Brain microvascular endothelial cell (primary cell): ENCODE results near the gene MSANTD1.
"Not testable (repeated sequence)": the region's sequence is repeated elsewhere in the genome, so short reads cannot be mapped to it uniquely, and the experiment has no call there.

ENCODE experiments used
- DNase-seq: peaks from one replicate; pipeline ENCODE4 v3.0.0-alpha.2; 2020
- H3K27ac ChIP-seq: fragments of 250-450 bp; sonication (Bioruptor Pico); 2 replicates; pipeline ENCODE4 v1.5.1; 2020; ENCODE audit warnings: mild to moderate bottlenecking, moderate library complexity
- H3K27me3 ChIP-seq: fragments of 250-450 bp; sonication (Bioruptor Pico); replicated peaks from 2 replicates; pipeline ENCODE4 v1.5.1; 2020; ENCODE audit warnings: mild to moderate bottlenecking
- H3K36me3 ChIP-seq: fragments of 250-450 bp; sonication (Bioruptor Pico); replicated peaks from 2 replicates; pipeline ENCODE4 v1.5.1; 2020; ENCODE audit warnings: mild to moderate bottlenecking
- H3K4me3 ChIP-seq: 2 replicates; pipeline ENCODE4 v1.5.1; 2011; ENCODE audit warnings: low read depth, mild to moderate bottlenecking, control low read depth, low read length, moderate library complexity
- in situ Hi-C: cut with HindIII; loops from 2 replicates; pipeline ENCODE4 v1.10.0; 2017; ENCODE audit warnings: low sequenced_read_pairs, low pct_ligation_motif_present
- TF ChIP-seq, protein P1 (sequence below): IDR thresholded peaks from 2 replicates; pipeline ENCODE4 v1.5.1; 2011; ENCODE audit warnings: low read depth, mild to moderate bottlenecking, moderate library complexity, low read length, control low read depth, inconsistent platforms; ENCODE audit errors: missing control alignments

MSANTD1 gene

DNA sequence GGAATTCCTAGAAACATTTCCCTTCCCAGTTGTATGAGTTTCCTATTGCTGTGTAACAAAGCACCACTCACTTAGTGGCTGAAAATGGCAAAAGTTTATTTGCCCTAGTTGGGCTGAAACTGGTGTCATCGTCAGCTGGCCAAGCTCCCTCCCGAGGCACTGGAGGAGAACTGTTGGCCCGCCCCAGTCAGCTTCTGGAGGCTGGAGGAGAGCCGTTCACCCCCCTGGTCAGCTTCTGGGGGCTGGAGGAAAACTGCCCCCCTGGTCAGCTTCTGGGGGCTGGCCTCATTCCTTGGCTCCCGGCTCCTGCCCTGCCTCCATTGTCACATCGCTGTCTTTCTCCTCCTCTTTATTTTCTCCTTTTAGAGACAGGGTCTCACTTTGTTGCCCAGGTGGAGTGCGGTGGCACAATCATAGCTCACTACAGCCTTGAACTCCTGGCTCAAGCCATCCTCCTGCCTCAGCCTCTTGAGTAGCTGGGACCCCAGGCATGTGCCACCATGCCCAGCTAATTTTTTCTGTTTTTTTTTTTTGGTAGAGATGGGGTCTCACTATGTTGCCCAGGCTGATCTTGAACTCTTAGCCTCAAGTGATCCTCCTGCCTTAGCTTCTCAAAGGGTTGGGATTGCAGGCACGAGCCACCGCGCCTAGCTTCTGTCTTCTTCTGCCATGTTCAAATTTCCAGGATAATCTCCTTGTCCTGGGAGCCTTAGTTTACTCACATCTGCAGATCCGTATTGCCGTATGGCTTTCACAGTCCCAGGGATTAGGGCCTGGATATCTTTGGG lies 47.1 kb downstream of the MSANTD1 start:
- Histone ChIP-seq H3K4me3 (no peak overlapping the region), H3K27me3 (no peaks in the 10 kb centered on the region), H3K36me3 (no peaks in the 10 kb centered on the region), H3K27ac (no peak overlapping the region)
- TF ChIP-seq, protein P1, sequence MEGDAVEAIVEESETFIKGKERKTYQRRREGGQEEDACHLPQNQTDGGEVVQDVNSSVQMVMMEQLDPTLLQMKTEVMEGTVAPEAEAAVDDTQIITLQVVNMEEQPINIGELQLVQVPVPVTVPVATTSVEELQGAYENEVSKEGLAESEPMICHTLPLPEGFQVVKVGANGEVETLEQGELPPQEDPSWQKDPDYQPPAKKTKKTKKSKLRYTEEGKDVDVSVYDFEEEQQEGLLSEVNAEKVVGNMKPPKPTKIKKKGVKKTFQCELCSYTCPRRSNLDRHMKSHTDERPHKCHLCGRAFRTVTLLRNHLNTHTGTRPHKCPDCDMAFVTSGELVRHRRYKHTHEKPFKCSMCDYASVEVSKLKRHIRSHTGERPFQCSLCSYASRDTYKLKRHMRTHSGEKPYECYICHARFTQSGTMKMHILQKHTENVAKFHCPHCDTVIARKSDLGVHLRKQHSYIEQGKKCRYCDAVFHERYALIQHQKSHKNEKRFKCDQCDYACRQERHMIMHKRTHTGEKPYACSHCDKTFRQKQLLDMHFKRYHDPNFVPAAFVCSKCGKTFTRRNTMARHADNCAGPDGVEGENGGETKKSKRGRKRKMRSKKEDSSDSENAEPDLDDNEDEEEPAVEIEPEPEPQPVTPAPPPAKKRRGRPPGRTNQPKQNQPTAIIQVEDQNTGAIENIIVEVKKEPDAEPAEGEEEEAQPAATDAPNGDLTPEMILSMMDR: no peak
- in situ Hi-C loops: no loop called here
- no peak for DNase-seq

DNA sequence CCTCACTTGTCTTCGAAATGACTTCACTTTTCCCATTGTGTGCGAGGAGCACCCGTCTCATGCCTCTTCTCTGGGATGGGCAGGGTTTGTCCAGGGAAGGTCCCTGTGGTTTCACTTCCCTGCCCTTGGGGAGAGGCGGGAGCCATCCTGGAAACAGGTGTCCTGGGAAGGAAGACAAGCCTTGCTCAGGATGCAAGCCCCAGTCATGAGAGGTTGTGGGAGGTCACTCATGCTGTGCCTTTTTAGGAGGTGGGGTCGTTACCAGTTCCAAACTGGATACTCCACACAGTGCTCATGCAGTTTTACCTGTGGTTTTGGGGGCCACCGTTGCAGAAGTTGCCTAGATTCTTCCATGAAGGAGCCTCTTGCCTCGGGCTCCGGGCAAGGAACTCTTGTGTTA lies 47.7 kb downstream of the MSANTD1 start:
- TF ChIP-seq, protein P1: no peak
- H3K4me3 ChIP-seq: no peak overlapping the region
- in situ Hi-C loops: no loop called here
- no peak for DNase-seq
- H3K36me3 ChIP-seq: no peaks in the 10 kb centered on the region
- no peak overlapping the region for H3K27ac ChIP-seq
- no peaks in the 10 kb centered on the region for H3K27me3 ChIP-seq

DNA sequence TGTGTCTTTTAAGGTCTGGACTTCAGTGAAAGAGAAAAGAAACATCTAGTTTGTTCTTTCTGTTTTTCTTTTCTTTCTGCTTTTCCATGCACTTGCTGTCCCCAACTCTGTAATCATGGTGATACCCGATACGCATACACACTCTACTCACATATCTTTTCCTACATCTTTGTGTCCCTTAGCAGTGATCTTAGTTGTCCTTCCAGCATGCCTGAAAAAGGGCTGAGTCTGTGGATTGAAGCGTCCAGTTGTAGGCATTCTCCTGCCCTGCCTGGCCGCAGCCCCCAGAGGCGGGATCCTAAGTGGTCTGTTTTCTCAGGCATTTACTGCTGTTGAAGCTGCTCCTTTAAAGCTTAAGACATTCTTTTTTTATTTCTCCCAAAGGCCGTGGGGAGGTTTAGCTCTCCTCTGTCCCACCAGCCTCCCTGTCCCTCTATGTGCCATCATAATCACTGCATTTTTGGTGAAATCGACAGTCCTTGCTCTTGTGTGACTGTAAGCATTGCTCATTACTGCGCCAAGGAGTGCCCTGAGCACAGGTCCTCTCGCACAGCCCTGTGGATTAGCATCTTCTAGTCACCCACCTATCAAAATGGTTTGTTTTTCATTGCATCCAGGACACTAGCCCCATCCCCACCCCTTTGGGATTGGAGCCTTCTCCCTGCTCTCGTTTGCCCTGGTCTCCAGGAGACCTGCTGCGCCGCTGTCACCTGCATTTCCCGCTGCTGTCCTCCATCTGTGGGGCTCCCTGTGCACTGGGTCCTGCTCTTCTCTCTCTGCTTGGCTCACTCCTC lies 48.3 kb downstream of the MSANTD1 start:
- H3K36me3 ChIP-seq: no peaks in the 10 kb centered on the region
- H3K4me3 ChIP-seq: no peak overlapping the region
- no peak for DNase-seq
- no peaks in the 10 kb centered on the region for H3K27me3 ChIP-seq
- TF ChIP-seq, protein P1: no peak
- in situ Hi-C loops: no loop called here
- no peak overlapping the region for H3K27ac ChIP-seq

GRCh38 chr4:3299122-3299975 lies 50.4 kb downstream of the MSANTD1 start:
- TF ChIP-seq, protein P1: no peak
- DNase-seq: no peak
- in situ Hi-C loops: no loop called here
- Histone ChIP-seq H3K4me3 (no peak overlapping the region), H3K27me3 (no peaks in the 10 kb centered on the region), H3K27ac (no peak overlapping the region), H3K36me3 (no peaks in the 10 kb centered on the region)

GRCh38 chr4:3299976-3300671 lies 51.2 kb downstream of the MSANTD1 start:
- in situ Hi-C loops: no loop called here
- DNase-seq: no peak
- Histone ChIP-seq H3K36me3 (no peaks in the 10 kb centered on the region), H3K4me3 (no peak overlapping the region), H3K27me3 (no peaks in the 10 kb centered on the region), H3K27ac (no peak overlapping the region)
- TF ChIP-seq, protein P1: no peak

- H3K27me3 ChIP-seq, H3K36me3 ChIP-seq, H3K4me3 ChIP-seq, DNase-seq, in situ Hi-C loops, H3K27ac ChIP-seq: not testable (repeated sequence)
Observed at GRCh38 chr4:3300882-3301281, 51.9 kb downstream of the MSANTD1 start.
